Colonic mucosa (tissue), 4 donors: Measurements from ENCODE around the gene PDZRN3. TPM values are rescaled to one million over a fixed set of nuclear protein-coding genes. Genes with fewer than 3 reads are reported as not detected.

Experiments
- DNase-seq: peaks from one replicate; pipeline ENCODE4 v3.0.0-alpha.2; 2020
- H3K27ac ChIP-seq: fragments of 200-600 bp; one replicate; pipeline ENCODE4 v1.8.0; 2021
- H3K27me3 ChIP-seq: fragments of 200-600 bp; one replicate; pipeline ENCODE4 v1.8.0; 2021
- H3K36me3 ChIP-seq: fragments of 200-600 bp; one replicate; pipeline ENCODE4 v1.8.0; 2021
- H3K4me1 ChIP-seq: fragments of 200-600 bp; one replicate; pipeline ENCODE4 v1.8.0; 2021; ENCODE audit warnings: mild to moderate bottlenecking
- H3K4me3 ChIP-seq: fragments of 200-600 bp; one replicate; pipeline ENCODE4 v1.8.0; 2021
- H3K9ac ChIP-seq, 2 donors: one replicate each; pipeline ENCODE4 v1.7.0; 2013; ENCODE audit warnings: control low read depth in 2 of 2, low read depth in 2 of 2, low read length in 2 of 2
- H3K9me3 ChIP-seq: fragments of 200-600 bp; one replicate; pipeline ENCODE4 v1.8.0; 2021
- intact Hi-C: fragments of 100-400 bp; cut with DNase I; formaldehyde crosslinking; loops from one replicate; pipeline ENCODE4 v1.14.1; 2022
- total RNA-seq, 2 donors: library from RNA; stranded (reverse); fragmentation: NEBNext Ultra II Directional in 1 of 2; extraction: Animal tissue kit (Norgen Biotek cat#: 25700) in 1 of 2; gene quantifications; one replicate each; pipeline ENCODE4 v1.2.1, GENCODE V29; 2021
- TF ChIP-seq, protein P1 (sequence below): fragments of 200-600 bp; IDR thresholded peaks from one replicate; pipeline ENCODE4 v1.8.0; 2022; ENCODE audit warnings: antibody characterized with exemption, mild to moderate bottlenecking
- donor health status: healthy.
- donor health status: DM: no; HTN: no; CAD: no.
- donor health status: DM: no; HTN: no; CAD: no.

PDZRN3 gene
- total RNA-seq, 2 donors from 2014 or later: 13.6 to 19.1 TPM

DNA sequence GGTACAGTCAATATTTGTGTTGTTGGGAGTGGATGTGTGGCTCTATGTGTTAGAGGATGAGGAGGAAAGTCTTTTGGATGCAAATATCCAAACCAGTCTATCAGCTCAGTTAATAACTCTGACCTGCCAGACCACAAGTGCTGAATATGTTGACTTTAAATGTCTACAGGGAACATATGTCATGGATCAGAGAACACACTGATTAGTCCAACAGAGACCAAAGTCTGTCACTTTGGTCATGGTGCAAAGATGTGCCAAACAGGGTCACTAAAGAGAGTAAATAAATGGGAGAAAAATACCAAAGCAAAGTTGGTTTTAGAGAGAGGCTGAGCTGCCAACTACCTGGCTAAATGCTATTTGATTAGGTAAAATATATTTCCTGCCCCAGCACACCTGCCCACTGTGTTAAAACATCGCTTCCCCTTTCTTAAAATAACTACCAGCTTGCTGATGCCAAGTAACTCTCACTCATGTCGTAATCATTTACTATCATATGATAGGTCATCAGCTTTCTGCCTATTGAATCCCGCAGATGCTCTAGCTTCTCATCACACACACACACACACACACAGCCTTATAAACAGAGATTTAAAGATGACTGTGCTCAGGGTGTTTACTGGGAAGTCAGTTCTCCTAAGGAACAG is 173.3 kb downstream of the PDZRN3 start:
- no peaks in the 10 kb centered on the region for H3K9me3 ChIP-seq
- H3K9ac ChIP-seq: no peak overlapping the region
- H3K36me3 ChIP-seq: no peaks in the 10 kb centered on the region
- H3K4me3 ChIP-seq: no peak overlapping the region
- H3K27me3 ChIP-seq: no peaks in the 10 kb centered on the region
- intact Hi-C loops: no loop called here
- no peak for DNase-seq
- H3K27ac ChIP-seq: no peak overlapping the region
- TF ChIP-seq, protein P1, sequence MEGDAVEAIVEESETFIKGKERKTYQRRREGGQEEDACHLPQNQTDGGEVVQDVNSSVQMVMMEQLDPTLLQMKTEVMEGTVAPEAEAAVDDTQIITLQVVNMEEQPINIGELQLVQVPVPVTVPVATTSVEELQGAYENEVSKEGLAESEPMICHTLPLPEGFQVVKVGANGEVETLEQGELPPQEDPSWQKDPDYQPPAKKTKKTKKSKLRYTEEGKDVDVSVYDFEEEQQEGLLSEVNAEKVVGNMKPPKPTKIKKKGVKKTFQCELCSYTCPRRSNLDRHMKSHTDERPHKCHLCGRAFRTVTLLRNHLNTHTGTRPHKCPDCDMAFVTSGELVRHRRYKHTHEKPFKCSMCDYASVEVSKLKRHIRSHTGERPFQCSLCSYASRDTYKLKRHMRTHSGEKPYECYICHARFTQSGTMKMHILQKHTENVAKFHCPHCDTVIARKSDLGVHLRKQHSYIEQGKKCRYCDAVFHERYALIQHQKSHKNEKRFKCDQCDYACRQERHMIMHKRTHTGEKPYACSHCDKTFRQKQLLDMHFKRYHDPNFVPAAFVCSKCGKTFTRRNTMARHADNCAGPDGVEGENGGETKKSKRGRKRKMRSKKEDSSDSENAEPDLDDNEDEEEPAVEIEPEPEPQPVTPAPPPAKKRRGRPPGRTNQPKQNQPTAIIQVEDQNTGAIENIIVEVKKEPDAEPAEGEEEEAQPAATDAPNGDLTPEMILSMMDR: no peak
- no peaks in the 10 kb centered on the region for H3K4me1 ChIP-seq

DNA sequence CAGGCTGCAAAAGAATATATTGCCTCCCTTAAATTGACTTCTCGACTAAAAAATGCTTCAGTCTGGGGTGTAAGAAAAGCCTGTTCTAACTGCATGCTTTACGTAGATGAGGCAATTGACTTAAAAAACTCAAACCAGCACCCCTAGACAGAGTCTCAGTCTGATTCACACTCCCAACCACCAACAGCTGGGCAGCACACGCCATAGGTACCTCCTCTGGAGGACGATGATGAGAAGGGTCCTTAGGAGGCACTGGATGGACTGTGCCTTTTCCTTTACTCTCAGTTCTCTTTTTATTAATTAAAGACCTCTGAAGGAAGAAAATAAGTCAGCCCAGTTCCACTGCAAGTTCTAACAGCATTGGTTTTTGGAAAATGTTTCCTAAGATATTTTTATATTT is 175.0 kb downstream of the PDZRN3 start:
- Histone ChIP-seq H3K4me3 (no peak overlapping the region), H3K9me3 (no peaks in the 10 kb centered on the region), H3K27me3 (no peaks in the 10 kb centered on the region), H3K27ac (no peak overlapping the region), H3K36me3 (no peaks in the 10 kb centered on the region), H3K9ac (no peak overlapping the region), H3K4me1 (no peaks in the 10 kb centered on the region)
- intact Hi-C loops: no loop called here
- TF ChIP-seq, protein P1: no peak
- DNase-seq: no peak

DNA sequence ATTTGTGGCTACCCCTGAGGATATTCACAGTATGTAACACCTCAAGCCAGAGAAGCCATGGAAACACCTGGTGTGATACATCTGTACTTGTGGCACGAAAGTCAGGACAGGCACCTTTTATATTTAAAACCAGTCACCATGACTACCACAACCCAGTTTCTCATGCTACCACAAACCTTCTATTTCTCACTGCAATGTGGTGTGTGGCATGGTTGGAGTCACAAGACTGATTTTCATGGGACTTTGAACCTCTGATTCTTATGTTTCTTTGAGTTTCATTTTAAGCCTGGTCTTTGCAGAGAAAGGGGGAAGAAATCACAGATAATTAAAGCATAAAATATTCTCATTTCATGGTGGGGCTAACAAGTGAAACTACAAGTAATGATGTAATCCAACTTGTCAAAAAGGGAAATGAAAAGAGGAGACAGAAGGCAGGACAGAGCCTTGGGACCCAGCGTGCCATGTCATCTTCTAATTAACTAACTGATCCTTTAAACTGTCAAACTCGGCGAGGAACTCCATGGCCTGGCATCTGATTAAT is 175.9 kb downstream of the PDZRN3 start:
- Histone ChIP-seq H3K4me3 (no peak overlapping the region), H3K9me3 (no peaks in the 10 kb centered on the region), H3K36me3 (no peaks in the 10 kb centered on the region), H3K9ac (no peak overlapping the region), H3K4me1 (no peaks in the 10 kb centered on the region), H3K27ac (no peak overlapping the region), H3K27me3 (no peaks in the 10 kb centered on the region)
- no peak for DNase-seq
- TF ChIP-seq, protein P1: no peak
- intact Hi-C loops: no loop called here

DNA sequence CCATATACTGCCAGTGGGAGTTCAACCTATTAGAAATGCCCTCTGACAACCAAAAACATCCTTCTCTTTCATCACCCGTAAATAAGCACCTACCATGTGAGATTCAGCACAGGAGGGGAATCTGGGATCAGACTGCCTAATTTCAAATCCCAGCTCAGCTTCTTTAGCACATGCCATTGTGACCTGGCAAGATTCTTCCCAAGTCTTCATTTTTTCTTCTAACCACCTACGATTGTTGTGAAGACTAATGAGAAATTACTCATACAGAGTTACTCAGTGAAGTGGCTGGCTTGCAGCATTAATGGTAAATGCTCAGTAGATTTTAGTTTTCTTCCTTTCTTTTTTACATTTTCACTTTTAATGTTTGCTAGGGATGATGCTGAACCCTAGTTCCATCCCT is 176.7 kb downstream of the PDZRN3 start:
- Histone ChIP-seq H3K4me3 (no peak overlapping the region), H3K27me3 (no peaks in the 10 kb centered on the region), H3K36me3 (no peaks in the 10 kb centered on the region), H3K9ac (no peak overlapping the region), H3K9me3 (no peaks in the 10 kb centered on the region), H3K4me1 (no peaks in the 10 kb centered on the region), H3K27ac (no peak overlapping the region)
- TF ChIP-seq, protein P1: no peak
- intact Hi-C loops: no loop called here
- DNase-seq: no peak

DNA sequence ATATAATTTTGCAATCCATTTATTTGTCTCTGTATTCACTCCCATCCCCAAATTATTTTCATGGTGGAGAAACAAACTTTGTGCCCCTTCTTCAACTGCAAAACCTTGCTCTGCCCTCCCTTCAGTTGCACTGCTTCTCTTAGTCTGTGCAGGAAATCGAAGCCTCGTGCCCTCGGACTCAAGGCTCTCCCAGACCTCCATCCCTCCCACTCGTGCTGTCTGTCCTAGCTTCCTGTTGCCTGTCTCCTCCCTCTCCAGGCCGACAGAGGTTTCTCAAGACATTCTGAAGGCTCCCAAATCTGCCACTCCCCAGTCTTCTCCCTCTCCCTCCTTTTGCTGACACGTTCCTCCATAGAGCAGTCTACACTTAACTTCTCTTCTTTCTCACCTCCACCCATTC is 177.6 kb downstream of the PDZRN3 start:
- TF ChIP-seq, protein P1: no peak
- DNase-seq: no peak
- Histone ChIP-seq H3K9ac (no peak overlapping the region), H3K4me3 (no peak overlapping the region), H3K36me3 (no peaks in the 10 kb centered on the region), H3K27ac (no peak overlapping the region), H3K9me3 (no peaks in the 10 kb centered on the region), H3K27me3 (no peaks in the 10 kb centered on the region), H3K4me1 (no peaks in the 10 kb centered on the region)
- intact Hi-C loops: no loop called here
